Measurements from ENCODE around the gene WDR90.

Gene WDR90

GRCh38 chr16:652454-653305 is 3.5 kb downstream of the WDR90 start:
- H3K9me3 ChIP-seq (ENCODE audit: control insufficient read depth, insufficient read depth, low read length), result no peaks in the 10 kb centered on the region
- peaks cover 5% of the 10 kb centered on the region for H3F3A ChIP-seq (ENCODE audit: control insufficient read depth, insufficient read depth)
- peaks cover 24% of the 10 kb centered on the region for H3K4me1 ChIP-seq (ENCODE audit: control insufficient read depth, low read length)
- H3K27ac ChIP-seq (ENCODE audit: low read depth, low read length), result no peak overlapping the region
- no peaks in the 10 kb centered on the region for H3K27me3 ChIP-seq (ENCODE audit: control insufficient read depth, low read length)
- no peak for TF ChIP-seq CTCF (IDR thresholded peaks at IDR 0.05; ENCODE audit: low read depth, low read length, poor library complexity, severe bottlenecking)
- TF ChIP-seq EZH2phosphoT487 (IDR thresholded peaks at IDR 0.05; ENCODE audit: borderline replicate concordance, low read length), result no peak
- H3K9me2 ChIP-seq (replicated peaks; ENCODE audit: control insufficient read depth, low read length), result no peaks in the 10 kb centered on the region
- H3K4me2 ChIP-seq (ENCODE audit: low read length), result no peak overlapping the region
- H4K20me1 ChIP-seq (ENCODE audit: control insufficient read depth, insufficient read depth, low read depth, low read length), result no peaks in the 10 kb centered on the region
- no peak overlapping the region for H3K4me3 ChIP-seq (ENCODE audit: low read length)
- peaks cover 31% of the 10 kb centered on the region for H3K79me2 ChIP-seq (ENCODE audit: control insufficient read depth, low read length)
- H3K36me3 ChIP-seq (ENCODE audit: control insufficient read depth, low read length), result peaks cover 61% of the 10 kb centered on the region

- Histone ChIP-seq H3F3A (ENCODE audit: control insufficient read depth, insufficient read depth) (no peaks in the 10 kb centered on the region), H3K36me3 (ENCODE audit: control insufficient read depth, low read length) (peaks cover 65% of the 10 kb centered on the region), H3K4me2 (ENCODE audit: low read length) (no peak overlapping the region), H3K4me1 (ENCODE audit: control insufficient read depth, low read length) (peaks cover 12% of the 10 kb centered on the region), H3K9me3 (ENCODE audit: control insufficient read depth, insufficient read depth, low read length) (no peaks in the 10 kb centered on the region), H4K20me1 (ENCODE audit: control insufficient read depth, insufficient read depth, low read depth, low read length) (no peaks in the 10 kb centered on the region), H3K9me2 (replicated peaks; ENCODE audit: control insufficient read depth, low read length) (no peaks in the 10 kb centered on the region), H3K79me2 (ENCODE audit: control insufficient read depth, low read length) (peaks cover 19% of the 10 kb centered on the region), H3K27ac (ENCODE audit: low read depth, low read length) (no peak overlapping the region), H3K27me3 (ENCODE audit: control insufficient read depth, low read length) (no peaks in the 10 kb centered on the region), H3K4me3 (ENCODE audit: low read length) (no peak overlapping the region)
- TF ChIP-seq CTCF (IDR thresholded peaks at IDR 0.05; ENCODE audit: low read depth, low read length, poor library complexity, severe bottlenecking) (no peak), EZH2phosphoT487 (IDR thresholded peaks at IDR 0.05; ENCODE audit: borderline replicate concordance, low read length) (no peak)
These were observed 4.9 kb downstream of the WDR90 start for GRCh38 chr16:654034-654433.

- no peak overlapping the region for H3K27ac ChIP-seq (ENCODE audit: low read depth, low read length)
- no peak overlapping the region for H3K4me3 ChIP-seq (ENCODE audit: low read length)
- H3K4me2 ChIP-seq (ENCODE audit: low read length), result no peak overlapping the region
- no peaks in the 10 kb centered on the region for H4K20me1 ChIP-seq (ENCODE audit: control insufficient read depth, insufficient read depth, low read depth, low read length)
- H3K36me3 ChIP-seq (ENCODE audit: control insufficient read depth, low read length), result peaks cover 73% of the 10 kb centered on the region
- H3K27me3 ChIP-seq (ENCODE audit: control insufficient read depth, low read length), result no peaks in the 10 kb centered on the region
- H3F3A ChIP-seq (ENCODE audit: control insufficient read depth, insufficient read depth), result no peaks in the 10 kb centered on the region
- H3K9me2 ChIP-seq (replicated peaks; ENCODE audit: control insufficient read depth, low read length), result no peaks in the 10 kb centered on the region
- TF ChIP-seq EZH2phosphoT487 (IDR thresholded peaks at IDR 0.05; ENCODE audit: borderline replicate concordance, low read length) (no peak), CTCF (IDR thresholded peaks at IDR 0.05; ENCODE audit: low read depth, low read length, poor library complexity, severe bottlenecking) (no peak)
- H3K9me3 ChIP-seq (ENCODE audit: control insufficient read depth, insufficient read depth, low read length), result no peaks in the 10 kb centered on the region
- no peaks in the 10 kb centered on the region for H3K79me2 ChIP-seq (ENCODE audit: control insufficient read depth, low read length)
- H3K4me1 ChIP-seq (ENCODE audit: control insufficient read depth, low read length), result peaks cover 12% of the 10 kb centered on the region
These were observed 8.3 kb downstream of the WDR90 start for GRCh38 chr16:657487-657886.
